Right lobe of liver (tissue), 6 donors: ENCODE measurements around the gene C2orf81. TPM values are rescaled to one million over a fixed set of nuclear protein-coding genes. Genes with fewer than 3 reads are reported as not detected.

ENCODE experiments used
- ATAC-seq, 4 donors: fragments of 200-7000 bp; cut with Tn5 transposase; one replicate each; pipeline ENCODE4 v1.9.1; 2020; ENCODE audit warnings: mild to moderate bottlenecking in 4 of 4, moderate library complexity in 4 of 4
- DNase-seq, 3 donors: peaks; one replicate each; pipeline ENCODE4 v3.0.0-alpha.2; 2020
- H3K27ac ChIP-seq, 3 donors: fragments of 200-600 bp; one replicate each; pipeline ENCODE4 v1.8.0; 2022
- H3K27me3 ChIP-seq, 2 donors: fragments of 200-600 bp; one replicate each; pipeline ENCODE4 v1.8.0; 2022
- H3K36me3 ChIP-seq, 4 donors: fragments of 200-600 bp; sonication (generic) in 1 of 4; one replicate each; pipeline versions ENCODE4 v1.5.1 to v1.8.0; 2017 to 2022; ENCODE audit warnings: control low read depth in 1 of 4
- H3K4me1 ChIP-seq, 4 donors: fragments of 200-600 bp; sonication (generic) in 1 of 4; one replicate each; pipeline versions ENCODE4 v1.5.1 to v1.8.0; 2017 to 2022; ENCODE audit warnings: control low read depth in 1 of 4
- H3K4me3 ChIP-seq, 3 donors: fragments of 200-600 bp; one replicate each; pipeline ENCODE4 v1.8.0; 2022
- H3K9me3 ChIP-seq, 4 donors: fragments of 200-600 bp; sonication (generic) in 1 of 4; one replicate each; pipeline versions ENCODE4 v1.5.1 to v1.8.0; 2017 to 2022; ENCODE audit warnings: control low read depth in 1 of 4
- CTCF ChIP-seq, 4 donors: fragments of 200-600 bp in 3 of 4; fragments of 450-650 bp in 1 of 4; IDR thresholded peaks; one replicate each; pipeline versions ENCODE4 v1.5.1 to v1.8.0; 2016 to 2022; ENCODE audit warnings: antibody characterized with exemption in 4 of 4, mild to moderate bottlenecking in 2 of 4
- POLR2A ChIP-seq: fragments of 450-650 bp; IDR thresholded peaks from one replicate; pipeline ENCODE4 v1.6.1; 2017; ENCODE audit warnings: antibody characterized with exemption, mild to moderate bottlenecking
- WGBS: methylation state at CpG from one replicate; pipeline ENCODE4 v1.1.6; 2018; ENCODE audit warnings: low coverage, low lambda C conversion rate; ENCODE audit not compliant: insufficient coverage; ENCODE audit errors: missing lambda C conversion rate; 5-methylcytosine and 5-hydroxymethylcytosine counted together
- intact Hi-C, 2 donors: fragments of 100-400 bp; cut with DNase I; formaldehyde crosslinking; loops; one replicate each; pipeline versions ENCODE4 v1.11.2 to v1.14.1; 2022
- total RNA-seq, 6 experiments: library from RNA; depleted of rRNA in 2 of 6; stranded (reverse); fragments of >200 nt in 2 of 6; fragmentation: NEBNext Ultra II Directional in 3 of 6; extraction: Animal tissue kit (Norgen Biotek cat#: 25700) in 3 of 6; gene quantifications; one replicate each; pipeline versions ENCODE4 v1.1.0 to v1.2.4, GENCODE V29; 2016 to 2023
- donor health status: DM: no; HTN: yes; CAD: no.
- donor health status: DM: no; HTN: no; CAD: no.
- donor health status: DM: no; HTN: no; CAD: no.
- donor health status: DM: no; HTN: yes; CAD: no.
- donor health status: DM: no; HTN: yes; CAD: no.

Gene C2orf81
- total RNA-seq, 6 experiments from 2014 or later, result 0.18 to 0.56 (median 0.31) TPM; not detected in 1

- Histone ChIP-seq H3K4me3 (peak overlapping the region in 1 of 3 donors; percentile 43), H3K27me3 (no peaks in the 10 kb centered on the region), H3K36me3 (peaks cover 0 to 52% (median 20%) of the 10 kb centered on the region in 4 donors), H3K4me1 (peaks cover 0 to 29% (median 15%) of the 10 kb centered on the region in 4 donors), H3K9me3 (no peaks in the 10 kb centered on the region), H3K27ac (peak overlapping the region in 1 of 3 donors; percentile 63)
- TF ChIP-seq POLR2A (no peak), CTCF (IDR thresholded peaks at IDR 0.05) (no peak)
- 25% methylated on average over 1 of the region's 11 CpGs for WGBS
- intact Hi-C loops, result no loop called here
- peak; percentile 4 to 33 (median 18) for ATAC-seq
- DNase-seq, result peak in 1 of 3 donors; percentile 53
Measured at GRCh38 chr2:74430502-74430901, 9.1 kb upstream of the C2orf81 start.

GRCh38 chr2:74429487-74430451 lies 8.3 kb upstream of the C2orf81 start:
- peak; percentile 84 to 89 (median 88) for ATAC-seq
- Histone ChIP-seq H3K4me1 (peaks cover 0 to 29% (median 15%) of the 10 kb centered on the region in 4 donors), H3K27ac (peak overlapping the region in 2 of 3 donors; percentile 23 to 63), H3K27me3 (no peaks in the 10 kb centered on the region), H3K9me3 (no peaks in the 10 kb centered on the region), H3K36me3 (peaks cover 0 to 59% (median 20%) of the 10 kb centered on the region in 4 donors), H3K4me3 (peak overlapping the region in 2 of 3 donors; percentile 43)
- intact Hi-C loops, result no loop called here
- 14% methylated on average over 3 of the region's 18 CpGs for WGBS
- TF ChIP-seq POLR2A (no peak), CTCF (IDR thresholded peaks at IDR 0.05) (no peak)
- DNase-seq, result peak; percentile 70 to 92 (median 85)

GRCh38 chr2:74428675-74429074 lies 7.3 kb upstream of the C2orf81 start:
- Histone ChIP-seq H3K27ac (no peak overlapping the region), H3K4me3 (no peak overlapping the region), H3K27me3 (no peaks in the 10 kb centered on the region), H3K36me3 (peaks cover 0 to 59% (median 20%) of the 10 kb centered on the region in 4 donors), H3K4me1 (peaks cover 0 to 29% (median 15%) of the 10 kb centered on the region in 4 donors), H3K9me3 (no peaks in the 10 kb centered on the region)
- intact Hi-C loops, result no loop called here
- ATAC-seq, result no peak
- DNase-seq, result no peak
- WGBS, result 93% methylated on average over 2 of the region's 5 CpGs
- no peak for TF ChIP-seq POLR2A
- no peak for TF ChIP-seq CTCF (IDR thresholded peaks at IDR 0.05)

- Histone ChIP-seq H3K4me1 (peaks cover 0 to 29% (median 15%) of the 10 kb centered on the region in 4 donors), H3K27ac (no peak overlapping the region), H3K27me3 (no peaks in the 10 kb centered on the region), H3K4me3 (no peak overlapping the region), H3K9me3 (no peaks in the 10 kb centered on the region), H3K36me3 (peaks cover 0 to 59% (median 20%) of the 10 kb centered on the region in 4 donors)
- ATAC-seq (no peak), DNase-seq (no peak)
- WGBS, result 100% methylated on average over 1 of the region's 3 CpGs
- intact Hi-C loops, result no loop called here
- no peak for TF ChIP-seq CTCF (IDR thresholded peaks at IDR 0.05)
- TF ChIP-seq POLR2A, result no peak
Measured at GRCh38 chr2:74427551-74427950, 6.1 kb upstream of the C2orf81 start.
